Right atrium auricular region (tissue), 2 donors: ENCODE data around the gene TARDBP. TPM values are rescaled to one million over a fixed set of nuclear protein-coding genes. Genes with fewer than 3 reads are reported as not detected.
"Not testable (repeated sequence)": the region's sequence is repeated elsewhere in the genome, so short reads cannot be mapped to it uniquely, and the experiment has no call there.

Experiments used
- DNase-seq: peaks from one replicate; pipeline ENCODE4 v3.0.0-alpha.2; 2019; ENCODE audit warnings: low spot score
- H3K27ac ChIP-seq, 2 donors: fragments of 200-600 bp; sonication (generic); 1 replicate in 1 of 2; 2 replicates in 1 of 2; pipeline ENCODE4 v1.5.1; 2016 to 2019
- H3K27me3 ChIP-seq, 2 donors: fragments of 200-600 bp; sonication (generic); one replicate each; pipeline versions ENCODE4 v1.5.1 to v1.6.0; 2017 to 2019
- H3K36me3 ChIP-seq: fragments of 200-600 bp; sonication (generic); one replicate; pipeline ENCODE4 v1.5.1; 2016
- H3K4me1 ChIP-seq, 2 donors: fragments of 200-600 bp; sonication (generic); one replicate each; pipeline versions ENCODE4 v1.5.1 to v1.6.0; 2017 to 2019
- H3K4me3 ChIP-seq, 2 donors: fragments of 200-600 bp; sonication (generic); 1 replicate in 1 of 2; 2 replicates in 1 of 2; pipeline ENCODE4 v1.5.1; 2017 to 2019; ENCODE audit warnings: mild to moderate bottlenecking in 1 of 2, moderate library complexity in 1 of 2
- H3K9me3 ChIP-seq, 2 donors: fragments of 200-600 bp; sonication (generic); one replicate each; pipeline ENCODE4 v1.5.1; 2019
- total RNA-seq, 2 donors: library from RNA; depleted of rRNA; stranded (reverse); fragments of >200 nt; gene quantifications; one replicate each; pipeline ENCODE4 v1.1.0, GENCODE V29; 2016
- TF ChIP-seq, protein P1 (sequence below), 2 donors: fragments of 200-600 bp; sonication (generic); IDR thresholded peaks; one replicate each; pipeline ENCODE4 v1.5.1; 2019; ENCODE audit warnings: antibody characterized with exemption in 2 of 2

TARDBP gene
- total RNA-seq, 2 donors from 2014 or later: 60.8 to 64.6 TPM

DNA sequence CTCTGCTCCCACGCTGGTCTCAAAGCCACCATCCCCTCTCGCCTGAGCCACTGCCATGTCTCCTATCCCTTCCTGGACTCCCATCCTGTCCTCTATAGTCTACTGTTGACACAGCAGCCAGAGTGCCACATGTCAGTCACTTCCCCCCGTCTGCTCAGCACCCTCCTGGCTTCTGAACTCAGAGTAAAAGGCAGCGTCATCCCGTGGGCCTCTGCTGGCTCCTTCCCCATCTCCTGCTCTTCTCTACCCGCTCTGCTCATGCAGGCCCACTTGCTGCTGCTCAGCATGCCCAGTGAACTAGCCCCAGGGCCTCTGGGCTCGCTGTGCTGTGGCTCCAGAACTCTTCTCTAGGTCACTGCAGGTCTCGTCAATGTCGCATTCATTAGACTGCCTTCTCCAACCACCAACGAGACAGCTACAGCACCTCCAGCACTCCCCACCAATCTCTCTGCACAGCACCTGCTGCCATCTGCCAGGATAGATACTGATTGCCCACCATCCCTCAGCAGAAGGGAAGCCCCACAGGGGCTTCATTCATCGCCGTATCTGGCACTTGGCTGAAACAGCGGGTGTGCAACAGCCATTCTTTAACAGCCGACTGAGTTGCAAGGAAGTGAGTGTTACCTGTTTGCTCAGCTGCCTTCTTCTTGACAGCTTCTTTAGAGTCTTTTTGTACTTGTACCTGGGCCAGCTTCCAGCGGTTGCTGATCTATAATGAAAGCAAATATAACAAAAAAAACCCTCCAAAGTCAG lies 59.2 kb downstream of the TARDBP start:
- no peaks in the 10 kb centered on the region for H3K9me3 ChIP-seq
- TF ChIP-seq, protein P1, sequence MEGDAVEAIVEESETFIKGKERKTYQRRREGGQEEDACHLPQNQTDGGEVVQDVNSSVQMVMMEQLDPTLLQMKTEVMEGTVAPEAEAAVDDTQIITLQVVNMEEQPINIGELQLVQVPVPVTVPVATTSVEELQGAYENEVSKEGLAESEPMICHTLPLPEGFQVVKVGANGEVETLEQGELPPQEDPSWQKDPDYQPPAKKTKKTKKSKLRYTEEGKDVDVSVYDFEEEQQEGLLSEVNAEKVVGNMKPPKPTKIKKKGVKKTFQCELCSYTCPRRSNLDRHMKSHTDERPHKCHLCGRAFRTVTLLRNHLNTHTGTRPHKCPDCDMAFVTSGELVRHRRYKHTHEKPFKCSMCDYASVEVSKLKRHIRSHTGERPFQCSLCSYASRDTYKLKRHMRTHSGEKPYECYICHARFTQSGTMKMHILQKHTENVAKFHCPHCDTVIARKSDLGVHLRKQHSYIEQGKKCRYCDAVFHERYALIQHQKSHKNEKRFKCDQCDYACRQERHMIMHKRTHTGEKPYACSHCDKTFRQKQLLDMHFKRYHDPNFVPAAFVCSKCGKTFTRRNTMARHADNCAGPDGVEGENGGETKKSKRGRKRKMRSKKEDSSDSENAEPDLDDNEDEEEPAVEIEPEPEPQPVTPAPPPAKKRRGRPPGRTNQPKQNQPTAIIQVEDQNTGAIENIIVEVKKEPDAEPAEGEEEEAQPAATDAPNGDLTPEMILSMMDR (IDR thresholded peaks at IDR 0.05): no peak
- no peak overlapping the region for H3K4me3 ChIP-seq
- DNase-seq: no peak
- peaks cover 97% of the 10 kb centered on the region for H3K36me3 ChIP-seq
- H3K27ac ChIP-seq: no peak overlapping the region
- no peaks in the 10 kb centered on the region for H3K4me1 ChIP-seq
- H3K27me3 ChIP-seq: no peaks in the 10 kb centered on the region

DNA sequence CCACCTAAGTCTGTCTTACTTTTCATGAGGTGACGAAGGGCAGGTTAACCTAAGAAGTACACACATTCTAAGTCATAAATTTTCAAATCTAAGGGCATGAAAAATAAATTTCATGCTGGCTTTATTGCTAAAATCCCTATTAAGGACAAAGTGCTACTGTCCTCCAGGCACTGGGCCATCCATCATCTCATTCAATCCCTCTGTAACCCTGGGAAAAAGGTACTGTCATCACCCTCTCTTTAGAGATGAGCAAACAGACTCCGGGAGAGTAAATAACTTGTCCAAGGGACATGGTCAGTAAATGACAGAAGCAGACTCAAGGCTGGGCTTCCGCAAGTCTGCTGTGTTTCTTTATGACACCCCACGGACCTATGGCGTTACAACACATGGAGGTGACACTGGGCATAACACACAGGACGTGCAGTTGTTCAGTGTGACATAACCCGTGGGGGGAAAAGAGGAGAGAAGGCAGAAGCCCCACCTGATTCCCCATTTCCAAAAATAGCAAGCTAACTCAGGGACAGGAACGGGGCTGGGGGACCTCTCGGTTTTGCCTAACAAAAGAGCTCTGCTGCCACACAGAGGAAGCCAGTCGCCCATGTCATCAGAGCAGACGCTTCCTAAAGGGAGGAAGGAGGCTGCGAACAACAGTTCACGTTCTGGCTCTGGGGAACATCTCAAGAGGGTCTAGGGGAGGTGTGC lies 59.9 kb downstream of the TARDBP start:
- Histone ChIP-seq H3K36me3 (peaks cover 96% of the 10 kb centered on the region), H3K9me3 (no peaks in the 10 kb centered on the region), H3K4me3 (no peak overlapping the region), H3K4me1 (no peaks in the 10 kb centered on the region), H3K27ac (no peak overlapping the region), H3K27me3 (no peaks in the 10 kb centered on the region)
- TF ChIP-seq, protein P1 (IDR thresholded peaks at IDR 0.05): no peak
- DNase-seq: no peak

DNA sequence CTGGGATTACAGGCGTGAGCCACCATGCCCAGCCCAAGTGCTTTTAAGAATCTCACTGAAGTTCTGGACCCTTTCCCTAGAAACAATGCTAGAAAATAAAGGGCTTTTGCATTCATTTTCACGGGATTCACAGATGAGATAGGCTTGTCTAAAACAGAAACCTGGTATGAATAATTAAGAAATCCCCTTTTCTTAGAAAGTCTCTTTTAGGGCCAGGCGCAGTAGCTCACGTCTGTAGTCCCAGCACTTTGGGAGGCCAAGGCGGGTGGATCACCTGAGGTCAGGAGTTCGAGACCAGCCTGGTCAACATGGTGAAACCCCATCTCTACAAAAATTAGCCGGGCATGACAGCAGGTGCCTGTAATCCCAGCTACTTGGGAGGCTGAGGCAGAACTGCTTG lies 60.9 kb downstream of the TARDBP start:
- H3K4me3 ChIP-seq, H3K4me1 ChIP-seq, H3K27me3 ChIP-seq, DNase-seq, H3K27ac ChIP-seq, H3K9me3 ChIP-seq: not testable (repeated sequence)
- peaks cover 93% of the 10 kb centered on the region for H3K36me3 ChIP-seq

Other genes with a start within 250 kb of the TARDBP start
- 10 to 100 TPM; 44.3 to 50.3 TPM for gene CASZ1, start 216.0 kb upstream of the TARDBP start, total RNA-seq
- gene MASP2, start 34.6 kb downstream of the TARDBP start, total RNA-seq: not detected
- 10 to 100 TPM; 52.8 to 71.5 TPM for gene SRM, start 47.4 kb downstream of the TARDBP start, total RNA-seq
- gene EXOSC10, start 87.2 kb downstream of the TARDBP start, total RNA-seq: 10 to 100 TPM; 20.5 to 22.0 TPM
- 1 to 10 TPM; 1.6 to 4.8 TPM for gene ANGPTL7, start 176.7 kb downstream of the TARDBP start, total RNA-seq
- gene MTOR, start 249.9 kb downstream of the TARDBP start, total RNA-seq: 10 to 100 TPM; 28.1 to 36.0 TPM